GM23338 (cell line): Measurements from ENCODE around the gene PLEKHG4B. TPM values are rescaled to one million over a fixed set of nuclear protein-coding genes. Genes with fewer than 3 reads are reported as not detected.

Source experiments
- ATAC-seq: fragments of 200-7000 bp; cut with Tn5 transposase; 3 replicates; pipeline ENCODE4 v1.9.1; 2020
- DNase-seq: peaks from one replicate; pipeline ENCODE4 v3.0.0-alpha.2; 2015; ENCODE audit warnings: low spot score
- H2AFZ ChIP-seq: fragments of 200-600 bp; sonication (generic); 2 replicates; pipeline ENCODE4 v1.8.0; 2016; ENCODE audit warnings: antibody characterized with exemption, mild to moderate bottlenecking, moderate library complexity
- H3F3A ChIP-seq: fragments of 200-600 bp; sonication (generic); replicated peaks from 2 replicates; pipeline ENCODE4 v1.8.0; 2017; ENCODE audit warnings: antibody characterized with exemption, mixed run types, low read depth
- H3K27ac ChIP-seq: fragments of 200-600 bp; sonication (generic); 2 replicates; pipeline ENCODE4 v1.6.1; 2016; ENCODE audit warnings: low read depth
- H3K27me3 ChIP-seq: fragments of 200-600 bp; sonication (generic); 2 replicates; pipeline ENCODE4 v1.8.0; 2016; ENCODE audit warnings: mild to moderate bottlenecking, mixed run types, moderate library complexity; ENCODE audit not compliant: insufficient read depth
- H3K36me3 ChIP-seq: fragments of 200-600 bp; sonication (generic); 2 replicates; pipeline ENCODE4 v1.8.0; 2016; ENCODE audit warnings: mild to moderate bottlenecking; ENCODE audit not compliant: insufficient read depth
- H3K4me1 ChIP-seq: fragments of 200-600 bp; sonication (generic); 2 replicates; pipeline ENCODE4 v1.8.0; 2016; ENCODE audit warnings: mild to moderate bottlenecking, moderate library complexity; ENCODE audit not compliant: insufficient read depth
- H3K4me2 ChIP-seq: fragments of 200-600 bp; sonication (generic); 2 replicates; pipeline ENCODE4 v1.7.1; 2017; ENCODE audit warnings: mixed run types
- H3K4me3 ChIP-seq: fragments of 200-600 bp; sonication (generic); 2 replicates; pipeline ENCODE4 v1.6.1; 2016; ENCODE audit warnings: mixed run types
- H3K79me2 ChIP-seq: fragments of 200-600 bp; sonication (generic); replicated peaks from 2 replicates; pipeline ENCODE4 v1.8.0; 2017; ENCODE audit warnings: mild to moderate bottlenecking; ENCODE audit not compliant: insufficient read depth
- H3K9me2 ChIP-seq: fragments of 200-600 bp; sonication (generic); 2 replicates; pipeline ENCODE4 v1.8.0; 2017; ENCODE audit not compliant: insufficient read depth
- H4K20me1 ChIP-seq: fragments of 200-600 bp; sonication (generic); replicated peaks from 2 replicates; pipeline ENCODE4 v1.8.0; 2017; ENCODE audit warnings: mild to moderate bottlenecking; ENCODE audit not compliant: insufficient read depth
- H3K27ac Mint-ChIP-seq: 2 replicates; pipeline ENCODE4 v1.8.0; 2020; ENCODE audit warnings: inconsistent platforms, mild to moderate bottlenecking, moderate library complexity, mixed read lengths
- H3K27me3 Mint-ChIP-seq: 3 replicates; pipeline ENCODE4 v1.8.0; 2022; ENCODE audit warnings: low read depth, mild to moderate bottlenecking, moderate library complexity, mixed read lengths, inconsistent platforms; ENCODE audit not compliant: insufficient read depth, poor library complexity
- H3K36me3 Mint-ChIP-seq: 3 replicates; pipeline ENCODE4 v1.8.0; 2021; ENCODE audit warnings: low read depth, mild to moderate bottlenecking, inconsistent platforms, moderate library complexity, mixed read lengths
- H3K4me1 Mint-ChIP-seq: 3 replicates; pipeline ENCODE4 v1.8.0; 2020; ENCODE audit warnings: mild to moderate bottlenecking, inconsistent platforms, mixed read lengths
- H3K4me3 Mint-ChIP-seq: 3 replicates; pipeline ENCODE4 v1.8.0; 2021; ENCODE audit warnings: moderate library complexity, mild to moderate bottlenecking, inconsistent platforms, mixed read lengths
- H3K9me3 Mint-ChIP-seq: 3 replicates; pipeline ENCODE4 v1.8.0; 2020; ENCODE audit warnings: moderate library complexity, mild to moderate bottlenecking, inconsistent platforms, mixed read lengths
- CREB1 ChIP-seq: fragments of 250-450 bp; sonication (Bioruptor Pico); IDR thresholded peaks from 2 replicates; pipeline ENCODE4 v1.5.0; 2020; ENCODE audit warnings: low read depth, mild to moderate bottlenecking, moderate library complexity
- EZH2 ChIP-seq: fragments of 200-600 bp; sonication (generic); IDR thresholded peaks from one replicate; pipeline ENCODE4 v1.8.0; 2017; ENCODE audit warnings: antibody characterized with exemption, mild to moderate bottlenecking, low read depth; ENCODE audit not compliant: unreplicated experiment
- EZH2phosphoT487 ChIP-seq: fragments of 200-600 bp; sonication (generic); IDR thresholded peaks from one replicate; pipeline ENCODE4 v1.8.1; 2018; ENCODE audit warnings: antibody characterized with exemption; ENCODE audit not compliant: unreplicated experiment
- JUNB ChIP-seq: IDR thresholded peaks from one replicate; pipeline ENCODE4 v1.6.1; 2016; ENCODE audit warnings: antibody characterized with exemption; ENCODE audit not compliant: unreplicated experiment
- NANOG ChIP-seq: IDR thresholded peaks from 2 replicates; pipeline ENCODE4 v1.6.1; 2016; ENCODE audit warnings: antibody characterized with exemption, borderline replicate concordance
- POLR2AphosphoS5 ChIP-seq: IDR thresholded peaks from 2 replicates; pipeline ENCODE4 v1.6.1; 2016; ENCODE audit warnings: antibody characterized with exemption, low read depth
- STAT1 ChIP-seq: IDR thresholded peaks from one replicate; pipeline ENCODE4 v1.6.1; 2016; ENCODE audit warnings: antibody characterized with exemption; ENCODE audit not compliant: unreplicated experiment
- ZNF114 ChIP-seq: fragments of 250-450 bp; sonication (Bioruptor Pico); IDR thresholded peaks from 2 replicates; pipeline ENCODE4 v1.5.0; 2020; ENCODE audit warnings: mild to moderate bottlenecking, moderate library complexity
- ZNF331 ChIP-seq: fragments of 250-450 bp; sonication (Bioruptor Pico); IDR thresholded peaks from 2 replicates; pipeline ENCODE4 v1.5.0; 2020; ENCODE audit warnings: low read depth, mild to moderate bottlenecking, moderate library complexity
- polyA plus RNA-seq: library from polyadenylated mRNA; unstranded; fragments of >200 nt; fragmentation: Nextera tagmentation; extraction: Ambion mirVana; gene quantifications from 2 replicates; pipeline ENCODE4 v1.2.1, GENCODE V29; 2016
- total RNA-seq: library from RNA; depleted of rRNA; stranded (reverse); fragments of >200 nt; shearing (Covaris generic); gene quantifications from 2 replicates; pipeline ENCODE4 v1.2.3, GENCODE V29; 2014
- TF ChIP-seq, protein P1 (sequence below): IDR thresholded peaks from 2 replicates; pipeline ENCODE4 v1.6.1; 2016; ENCODE audit warnings: antibody characterized with exemption
- TF ChIP-seq, protein P2 (sequence below), 2 experiments: fragments of 200-600 bp in 1 of 2; sonication (generic) in 1 of 2; conservative IDR thresholded peaks; 2 replicates each; pipeline versions ENCODE4 v1.5.1 to v1.6.1; 2016 to 2017; ENCODE audit warnings: antibody characterized with exemption in 2 of 2, low read depth in 2 of 2, mild to moderate bottlenecking in 2 of 2, moderate library complexity in 1 of 2

The PLEKHG4B gene
- total and polyA plus RNA-seq, 2 experiments from 2014 or later = 33.5 to 54.8 TPM

DNA sequence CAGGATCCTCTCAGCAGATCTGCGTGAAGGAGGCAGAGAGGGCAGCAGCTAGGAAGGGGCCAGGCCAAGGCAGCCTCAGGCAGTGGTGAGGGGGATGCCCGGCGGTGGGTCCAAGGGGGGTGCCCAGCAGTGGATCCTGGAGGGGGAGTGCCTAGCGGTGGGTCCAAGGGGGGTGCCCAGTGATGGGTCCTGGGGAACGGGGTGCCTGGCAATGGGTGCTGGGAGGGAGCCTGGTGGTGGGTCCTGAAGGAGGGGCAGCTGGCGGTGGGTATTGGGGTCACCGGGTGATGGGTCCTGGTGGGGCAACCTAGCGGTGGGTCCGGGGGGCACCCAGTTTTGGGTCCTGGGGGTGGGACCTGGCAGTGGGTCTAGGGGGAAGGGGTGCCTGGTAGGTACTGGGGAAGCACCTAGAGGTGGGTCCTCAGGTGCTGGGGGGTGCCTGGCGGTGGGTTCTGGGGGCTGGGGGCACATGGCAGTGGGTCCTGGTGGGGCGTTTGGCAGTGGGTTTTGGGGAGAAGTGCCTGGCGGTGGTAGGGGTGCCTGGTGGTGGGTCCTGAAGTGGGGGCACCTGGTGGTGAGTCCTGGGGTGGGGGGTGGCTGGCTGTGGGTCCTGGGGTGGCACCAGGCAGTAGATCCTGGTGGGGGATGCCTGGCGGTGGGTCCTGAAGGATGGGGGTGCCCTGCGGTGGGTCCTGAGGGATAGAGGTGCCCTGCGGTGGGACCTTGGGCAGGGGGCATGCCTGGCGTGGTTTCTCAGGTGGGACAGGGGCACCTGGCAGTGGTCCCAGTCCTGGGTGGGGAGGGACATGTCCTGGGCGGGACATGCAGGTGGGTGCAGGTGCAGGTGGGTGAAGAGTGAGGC lies 101.2 kb downstream of the PLEKHG4B start:
- Mint-ChIP-seq H3K4me1 (peaks cover 14% of the 10 kb centered on the region; the same call in 2 of the 3 replicates), H3K9me3 (no peaks in the 10 kb centered on the region), H3K27me3 (peaks cover 17% of the 10 kb centered on the region), H3K4me3 (no peak overlapping the region), H3K36me3 (no peaks in the 10 kb centered on the region), H3K27ac (no peak overlapping the region)
- H2AFZ ChIP-seq = no peak overlapping the region
- TF ChIP-seq ZNF114 (CRISPR knock-in tag) = no peak
- TF ChIP-seq CREB1 (CRISPR knock-in tag) = no peak
- TF ChIP-seq POLR2AphosphoS5 = no peak
- TF ChIP-seq, protein P1, sequence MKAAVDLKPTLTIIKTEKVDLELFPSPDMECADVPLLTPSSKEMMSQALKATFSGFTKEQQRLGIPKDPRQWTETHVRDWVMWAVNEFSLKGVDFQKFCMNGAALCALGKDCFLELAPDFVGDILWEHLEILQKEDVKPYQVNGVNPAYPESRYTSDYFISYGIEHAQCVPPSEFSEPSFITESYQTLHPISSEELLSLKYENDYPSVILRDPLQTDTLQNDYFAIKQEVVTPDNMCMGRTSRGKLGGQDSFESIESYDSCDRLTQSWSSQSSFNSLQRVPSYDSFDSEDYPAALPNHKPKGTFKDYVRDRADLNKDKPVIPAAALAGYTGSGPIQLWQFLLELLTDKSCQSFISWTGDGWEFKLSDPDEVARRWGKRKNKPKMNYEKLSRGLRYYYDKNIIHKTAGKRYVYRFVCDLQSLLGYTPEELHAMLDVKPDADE = no peak
- no peaks in the 10 kb centered on the region for H3K36me3 ChIP-seq
- ATAC-seq (no peak), DNase-seq (no peak)
- no peak overlapping the region for H3K4me3 ChIP-seq
- no peaks in the 10 kb centered on the region for H3K9me2 ChIP-seq
- no peaks in the 10 kb centered on the region for H3K79me2 ChIP-seq
- H3K27ac ChIP-seq = no peak overlapping the region
- H3K4me2 ChIP-seq = no peak overlapping the region
- 0 out of 2 replicates have a peak, but pooled peaks cover 2% of the 10 kb centered on the region for H3F3A ChIP-seq
- H4K20me1 ChIP-seq = no peaks in the 10 kb centered on the region
- H3K4me1 ChIP-seq = no peaks in the 10 kb centered on the region
- no peaks in the 10 kb centered on the region for H3K27me3 ChIP-seq

DNA sequence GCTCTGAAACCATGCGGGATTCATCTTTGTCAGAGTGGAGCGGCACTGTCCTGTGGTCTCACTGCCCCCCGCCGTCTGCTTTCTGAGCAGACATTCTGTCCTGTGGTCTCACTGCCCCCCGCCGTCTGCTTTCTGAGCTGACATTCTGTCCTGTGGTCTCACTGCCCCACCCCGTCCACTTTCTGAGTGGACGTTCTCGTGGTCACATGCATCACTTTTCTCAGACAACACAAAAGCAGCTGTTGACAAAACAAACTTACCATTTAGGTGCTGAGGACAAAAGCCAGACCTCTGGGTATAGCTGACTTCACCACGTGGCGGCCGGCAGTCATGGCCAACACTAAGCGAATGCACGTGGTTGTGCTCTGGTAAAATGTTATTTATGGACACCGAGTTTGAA lies 102.1 kb downstream of the PLEKHG4B start:
- ATAC-seq = no peak
- H3K36me3 Mint-ChIP-seq = no peaks in the 10 kb centered on the region; the same call in 2 of the 3 replicates
- Histone ChIP-seq H3K79me2 (no peaks in the 10 kb centered on the region), H3K36me3 (no peaks in the 10 kb centered on the region), H2AFZ (no peak overlapping the region), H3K27ac (no peak overlapping the region), H3K27me3 (no peaks in the 10 kb centered on the region), H3K4me3 (no peak overlapping the region), H3F3A (no peaks in the 10 kb centered on the region), H4K20me1 (no peaks in the 10 kb centered on the region), H3K4me1 (no peaks in the 10 kb centered on the region), H3K9me2 (no peaks in the 10 kb centered on the region), H3K4me2 (no peak overlapping the region)
- no peaks in the 10 kb centered on the region for H3K9me3 Mint-ChIP-seq
- H3K27me3 Mint-ChIP-seq = peaks cover 13% of the 10 kb centered on the region
- TF ChIP-seq CREB1 (CRISPR knock-in tag) = no peak
- no peak for TF ChIP-seq EZH2
- no peak for TF ChIP-seq POLR2AphosphoS5
- TF ChIP-seq ZNF114 (CRISPR knock-in tag) = no peak
- no peak overlapping the region for H3K4me3 Mint-ChIP-seq
- no peak for DNase-seq
- H3K27ac Mint-ChIP-seq = no peak overlapping the region
- peaks cover 7% of the 10 kb centered on the region; the same call in 2 of the 3 replicates for H3K4me1 Mint-ChIP-seq

DNA sequence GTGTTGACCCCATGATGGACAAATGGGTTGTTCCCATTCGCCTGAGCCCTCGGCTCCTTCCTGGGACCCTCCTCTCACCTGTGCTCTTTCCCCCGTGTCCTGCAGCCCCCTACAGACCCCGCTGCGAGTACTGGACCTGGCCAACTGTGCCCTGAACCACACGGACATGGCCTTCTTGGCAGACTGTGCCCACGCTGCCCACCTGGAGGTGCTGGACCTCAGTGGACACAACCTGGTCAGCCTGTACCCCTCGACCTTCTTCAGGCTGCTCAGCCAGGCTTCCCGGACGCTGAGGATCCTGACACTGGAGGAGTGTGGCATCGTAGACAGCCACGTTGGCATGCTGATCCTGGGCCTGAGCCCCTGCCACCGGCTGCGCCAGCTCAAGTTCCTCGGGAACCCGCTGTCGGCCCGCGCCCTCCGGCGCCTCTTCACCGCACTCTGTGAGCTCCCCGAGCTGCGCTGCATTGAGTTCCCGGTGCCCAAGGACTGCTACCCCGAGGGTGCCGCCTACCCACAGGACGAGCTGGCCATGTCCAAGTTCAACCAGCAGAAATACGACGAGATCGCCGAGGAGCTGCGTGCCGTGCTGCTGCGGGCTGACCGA lies 102.7 kb downstream of the PLEKHG4B start:
- no peaks in the 10 kb centered on the region for H3K36me3 ChIP-seq
- no peaks in the 10 kb centered on the region for H3K9me2 ChIP-seq
- H3K9me3 Mint-ChIP-seq = no peaks in the 10 kb centered on the region
- no peak overlapping the region for H3K4me2 ChIP-seq
- no peaks in the 10 kb centered on the region for H3K27me3 ChIP-seq
- no peak overlapping the region for H3K4me3 ChIP-seq
- no peak overlapping the region for H3K27ac ChIP-seq
- H3K4me1 ChIP-seq = no peaks in the 10 kb centered on the region
- H3K4me1 Mint-ChIP-seq = peaks cover 6% of the 10 kb centered on the region; the same call in 2 of the 3 replicates
- no peaks in the 10 kb centered on the region for H3K79me2 ChIP-seq
- H2AFZ ChIP-seq = no peak overlapping the region
- H3K27me3 Mint-ChIP-seq = peaks cover 15% of the 10 kb centered on the region
- no peak overlapping the region for H3K4me3 Mint-ChIP-seq
- H3F3A ChIP-seq = no peaks in the 10 kb centered on the region
- H3K27ac Mint-ChIP-seq = no peak overlapping the region
- H3K36me3 Mint-ChIP-seq = no peaks in the 10 kb centered on the region; the same call in 2 of the 3 replicates
- DNase-seq = no peak
- no peak for ATAC-seq
- no peaks in the 10 kb centered on the region for H4K20me1 ChIP-seq
- TF ChIP-seq ZNF114 (CRISPR knock-in tag) (no peak), EZH2 (no peak), CREB1 (CRISPR knock-in tag) (no peak), ZNF331 (no peak), EZH2phosphoT487 (no peak), STAT1 (no peak), NANOG (no peak), JUNB (no peak)
- TF ChIP-seq, protein P2, sequence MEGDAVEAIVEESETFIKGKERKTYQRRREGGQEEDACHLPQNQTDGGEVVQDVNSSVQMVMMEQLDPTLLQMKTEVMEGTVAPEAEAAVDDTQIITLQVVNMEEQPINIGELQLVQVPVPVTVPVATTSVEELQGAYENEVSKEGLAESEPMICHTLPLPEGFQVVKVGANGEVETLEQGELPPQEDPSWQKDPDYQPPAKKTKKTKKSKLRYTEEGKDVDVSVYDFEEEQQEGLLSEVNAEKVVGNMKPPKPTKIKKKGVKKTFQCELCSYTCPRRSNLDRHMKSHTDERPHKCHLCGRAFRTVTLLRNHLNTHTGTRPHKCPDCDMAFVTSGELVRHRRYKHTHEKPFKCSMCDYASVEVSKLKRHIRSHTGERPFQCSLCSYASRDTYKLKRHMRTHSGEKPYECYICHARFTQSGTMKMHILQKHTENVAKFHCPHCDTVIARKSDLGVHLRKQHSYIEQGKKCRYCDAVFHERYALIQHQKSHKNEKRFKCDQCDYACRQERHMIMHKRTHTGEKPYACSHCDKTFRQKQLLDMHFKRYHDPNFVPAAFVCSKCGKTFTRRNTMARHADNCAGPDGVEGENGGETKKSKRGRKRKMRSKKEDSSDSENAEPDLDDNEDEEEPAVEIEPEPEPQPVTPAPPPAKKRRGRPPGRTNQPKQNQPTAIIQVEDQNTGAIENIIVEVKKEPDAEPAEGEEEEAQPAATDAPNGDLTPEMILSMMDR (conservative IDR thresholded peaks at IDR 0.05; ENCODE audit: low read depth in 2 of 2) = no peak
- TF ChIP-seq, protein P1 = no peak
